ENCODE data around the gene CPNE7.

- TF ChIP-seq ZNF274 (IDR thresholded peaks at IDR 0.05; ENCODE audit: low read depth, low read length): no peak
- TF ChIP-seq YY1 (IDR thresholded peaks at IDR 0.05; ENCODE audit: insufficient read depth, insufficient read length): no peak
These were observed 44.9 kb downstream of the CPNE7 start for GRCh38 chr16:89620406-89620841.
